ENCODE measurements around the gene NUMA1. TPM values are rescaled to one million over a fixed set of nuclear protein-coding genes. Genes with fewer than 3 reads are reported as not detected.

The NUMA1 gene
- polyA plus RNA-seq, 3 donors: 4.1 to 91.2 (median 12.4) TPM

DNA sequence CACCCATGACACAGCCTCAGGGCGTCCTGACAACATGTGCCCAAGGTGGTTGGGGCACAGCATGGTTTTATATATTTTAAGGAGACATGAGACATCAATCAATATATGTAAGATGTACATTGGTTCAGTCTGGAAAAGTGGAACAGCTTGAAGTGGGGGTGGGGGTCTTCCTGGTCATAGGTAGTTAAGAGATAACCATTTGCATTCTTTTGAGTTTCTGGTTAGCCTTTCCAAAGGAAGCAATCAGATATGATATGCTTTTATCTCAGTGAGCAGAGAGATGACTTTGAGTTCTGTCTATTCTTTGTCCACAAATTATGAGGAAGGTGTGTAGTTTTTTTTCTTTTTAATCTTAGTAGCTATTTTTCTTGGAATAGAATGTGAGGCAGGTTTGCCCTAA is 42.3 kb upstream of the NUMA1 start:
- TF ChIP-seq, protein P1, sequence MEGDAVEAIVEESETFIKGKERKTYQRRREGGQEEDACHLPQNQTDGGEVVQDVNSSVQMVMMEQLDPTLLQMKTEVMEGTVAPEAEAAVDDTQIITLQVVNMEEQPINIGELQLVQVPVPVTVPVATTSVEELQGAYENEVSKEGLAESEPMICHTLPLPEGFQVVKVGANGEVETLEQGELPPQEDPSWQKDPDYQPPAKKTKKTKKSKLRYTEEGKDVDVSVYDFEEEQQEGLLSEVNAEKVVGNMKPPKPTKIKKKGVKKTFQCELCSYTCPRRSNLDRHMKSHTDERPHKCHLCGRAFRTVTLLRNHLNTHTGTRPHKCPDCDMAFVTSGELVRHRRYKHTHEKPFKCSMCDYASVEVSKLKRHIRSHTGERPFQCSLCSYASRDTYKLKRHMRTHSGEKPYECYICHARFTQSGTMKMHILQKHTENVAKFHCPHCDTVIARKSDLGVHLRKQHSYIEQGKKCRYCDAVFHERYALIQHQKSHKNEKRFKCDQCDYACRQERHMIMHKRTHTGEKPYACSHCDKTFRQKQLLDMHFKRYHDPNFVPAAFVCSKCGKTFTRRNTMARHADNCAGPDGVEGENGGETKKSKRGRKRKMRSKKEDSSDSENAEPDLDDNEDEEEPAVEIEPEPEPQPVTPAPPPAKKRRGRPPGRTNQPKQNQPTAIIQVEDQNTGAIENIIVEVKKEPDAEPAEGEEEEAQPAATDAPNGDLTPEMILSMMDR (IDR thresholded peaks at IDR 0.05): no peak
- intact Hi-C loops (cut with micrococcal nuclease): no loop called here
- Histone ChIP-seq H3K36me3 (replicated peaks in 1 of 2; ENCODE audit: control insufficient read depth in 1 of 2, insufficient read depth in 2 of 2, low read length in 2 of 2) (no peaks in the 10 kb centered on the region), H3K27ac (ENCODE audit: low read depth in 1 of 2, low read length in 2 of 2) (no peak overlapping the region), H3K27me3 (ENCODE audit: control insufficient read depth in 2 of 2, insufficient read depth in 2 of 2, low read length in 2 of 2) (no peaks in the 10 kb centered on the region), H3K79me2 (ENCODE audit: insufficient read depth, low read length) (no peaks in the 10 kb centered on the region), H3K4me1 (ENCODE audit: control insufficient read depth in 1 of 2, insufficient read depth in 2 of 2, low read length in 2 of 2) (peaks cover 30 to 37% of the 10 kb centered on the region in 2 donors), H4K20me1 (ENCODE audit: insufficient read depth, low read length) (no peaks in the 10 kb centered on the region), H3K4me2 (replicated peaks; ENCODE audit: extremely low read depth, low read length, poor library complexity, severe bottlenecking) (no peak overlapping the region), H2AFZ (ENCODE audit: insufficient read depth, low read depth, low read length, poor library complexity, severe bottlenecking) (no peak overlapping the region), H3K9me3 (replicated peaks in 1 of 2; ENCODE audit: control insufficient read depth in 1 of 2, insufficient read depth in 1 of 2, low read length in 2 of 2) (peaks cover 0 to 5% of the 10 kb centered on the region in 2 donors), H3K9ac (ENCODE audit: insufficient read depth, low read length, poor library complexity, severe bottlenecking) (no peak overlapping the region), H3K4me3 (replicated peaks in 1 of 3; ENCODE audit: low read depth in 2 of 3, low read length in 3 of 3) (no peak overlapping the region)
- H3K27ac Mint-ChIP-seq: no peak overlapping the region
- WGBS (ENCODE audit: insufficient coverage): no CpG with 5 or more reads among the region's 1 CpG
- H3K36me3 Mint-ChIP-seq: peaks cover 0 to 4% of the 10 kb centered on the region in 2 donors
- no peak overlapping the region for H3K4me3 Mint-ChIP-seq
- no peaks in the 10 kb centered on the region for H3K27me3 Mint-ChIP-seq (ENCODE audit: low read depth in 3 of 3)
- H3K9me3 Mint-ChIP-seq: peaks cover 0 to 11% (median 6%) of the 10 kb centered on the region in 7 donors
- H3K4me1 Mint-ChIP-seq: peaks cover 38% of the 10 kb centered on the region
- no peak for DNase-seq

DNA sequence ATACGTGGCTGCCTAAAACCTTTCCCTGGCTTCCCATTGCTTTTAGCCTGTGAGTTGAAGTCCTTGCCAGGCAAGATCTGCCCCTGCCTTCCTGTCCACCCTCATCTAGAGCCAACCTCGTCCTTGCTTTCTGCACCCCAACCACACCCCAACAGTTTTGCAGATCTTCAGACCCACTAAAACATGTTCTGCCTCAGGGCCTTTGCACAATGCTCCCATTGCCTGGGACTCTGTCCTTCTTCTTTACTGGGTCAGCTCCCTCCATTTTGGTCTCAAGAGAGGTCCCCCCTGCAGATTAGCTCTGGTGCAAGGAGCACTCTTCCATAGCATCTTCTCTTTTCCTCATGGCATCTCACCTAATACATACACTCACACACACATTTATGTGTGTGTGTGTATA is 40.6 kb upstream of the NUMA1 start:
- H3K4me2 ChIP-seq (replicated peaks; ENCODE audit: extremely low read depth, low read length, poor library complexity, severe bottlenecking): no peak overlapping the region
- no peaks in the 10 kb centered on the region for H4K20me1 ChIP-seq (ENCODE audit: insufficient read depth, low read length)
- no peaks in the 10 kb centered on the region for H3K79me2 ChIP-seq (ENCODE audit: insufficient read depth, low read length)
- no peak overlapping the region for H3K4me3 ChIP-seq (replicated peaks in 1 of 3; ENCODE audit: low read depth in 2 of 3, low read length in 3 of 3)
- peaks cover 0 to 6% of the 10 kb centered on the region in 2 donors for H3K36me3 Mint-ChIP-seq
- DNase-seq: no peak
- peak overlapping the region in 1 of 7 donors; percentile 81 for H3K27ac Mint-ChIP-seq
- TF ChIP-seq, protein P1 (IDR thresholded peaks at IDR 0.05): no peak
- H2AFZ ChIP-seq (ENCODE audit: insufficient read depth, low read depth, low read length, poor library complexity, severe bottlenecking): no peak overlapping the region
- peaks cover 0 to 5% of the 10 kb centered on the region in 2 donors for H3K9me3 ChIP-seq (replicated peaks in 1 of 2; ENCODE audit: control insufficient read depth in 1 of 2, insufficient read depth in 1 of 2, low read length in 2 of 2)
- H3K9ac ChIP-seq (ENCODE audit: insufficient read depth, low read length, poor library complexity, severe bottlenecking): no peak overlapping the region
- peaks cover 48% of the 10 kb centered on the region for H3K4me1 Mint-ChIP-seq
- intact Hi-C loops (cut with micrococcal nuclease): no loop called here
- peaks cover 43 to 48% of the 10 kb centered on the region in 2 donors for H3K4me1 ChIP-seq (ENCODE audit: control insufficient read depth in 1 of 2, insufficient read depth in 2 of 2, low read length in 2 of 2)
- WGBS (ENCODE audit: insufficient coverage): 97% methylated on average over 2 of the region's 2 CpGs
- peaks cover 0 to 3% (median 0%) of the 10 kb centered on the region in 3 donors for H3K27me3 Mint-ChIP-seq (ENCODE audit: low read depth in 3 of 3)
- peaks cover 0 to 6% (median 4%) of the 10 kb centered on the region in 7 donors for H3K9me3 Mint-ChIP-seq
- H3K27me3 ChIP-seq (ENCODE audit: control insufficient read depth in 2 of 2, insufficient read depth in 2 of 2, low read length in 2 of 2): no peaks in the 10 kb centered on the region
- no peaks in the 10 kb centered on the region for H3K36me3 ChIP-seq (replicated peaks in 1 of 2; ENCODE audit: control insufficient read depth in 1 of 2, insufficient read depth in 2 of 2, low read length in 2 of 2)
- H3K27ac ChIP-seq (ENCODE audit: low read depth in 1 of 2, low read length in 2 of 2): no peak overlapping the region
- H3K4me3 Mint-ChIP-seq: peak overlapping the region in 1 of 2 donors; percentile 16
